Right lobe of liver (tissue), 4 donors: ENCODE data around the gene ZGRF1.

Experiments used
- CTCF ChIP-seq, 4 donors: fragments of 200-600 bp in 3 of 4; fragments of 450-650 bp in 1 of 4; IDR thresholded peaks; one replicate each; pipeline versions ENCODE4 v1.5.1 to v1.8.0; 2016 to 2022; ENCODE audit warnings: antibody characterized with exemption in 4 of 4, mild to moderate bottlenecking in 2 of 4
- POLR2A ChIP-seq: fragments of 450-650 bp; IDR thresholded peaks from one replicate; pipeline ENCODE4 v1.6.1; 2017; ENCODE audit warnings: antibody characterized with exemption, mild to moderate bottlenecking
- donor health status: DM: no; HTN: no; CAD: no.
- donor health status: DM: no; HTN: no; CAD: no.
- donor health status: DM: no; HTN: yes; CAD: no.

GRCh38 chr4:112520598-112521122, 116.0 kb downstream of the ZGRF1 start:
- no peak for TF ChIP-seq CTCF (IDR thresholded peaks at IDR 0.05)
- no peak for TF ChIP-seq POLR2A
